Right ventricle myocardium superior (tissue), 1 donor: ENCODE measurements around the gene DIP2C. TPM values are rescaled to one million over a fixed set of nuclear protein-coding genes. Genes with fewer than 3 reads are reported as not detected.

Experiments used
- ATAC-seq: fragments of 200-7000 bp; cut with Tn5 transposase; one replicate; pipeline ENCODE4 v1.9.1; 2020; ENCODE audit warnings: mild to moderate bottlenecking; ENCODE audit not compliant: poor library complexity
- DNase-seq: peaks from one replicate; pipeline ENCODE4 v3.0.0-alpha.2; 2020
- intact Hi-C: fragments of 100-400 bp; cut with DNase I; formaldehyde crosslinking; loops from one replicate; pipeline ENCODE4 v1.11.2; 2022
- total RNA-seq: library from RNA; stranded (reverse); fragmentation: NEBNext Ultra II Directional; extraction: Animal tissue kit (Norgen Biotek cat#: 25700); gene quantifications from one replicate; pipeline ENCODE4 v1.2.1, GENCODE V29; 2021
- donor health status: DM: no; HTN: yes; CAD: no; lungs with severe emphysema.

The DIP2C gene
- total RNA-seq, 1 donor from 2014 or later: 29.1 TPM

- intact Hi-C loops: loop anchor here (10.0 kb wide), 1 partner anchor 214 kb away; no protein-coding TSS in a partner anchor
- DNase-seq: no peak
- peak; percentile 82 for ATAC-seq
Observed at GRCh38 chr10:580778-581177, 108.7 kb downstream of the DIP2C start.

- intact Hi-C loops: no loop called here
- ATAC-seq: peak; percentile 41
- no peak for DNase-seq
Observed at GRCh38 chr10:576130-576465, 113.4 kb downstream of the DIP2C start.

- DNase-seq: no peak
Observed at GRCh38 chr10:575402-576129, 113.9 kb downstream of the DIP2C start.

GRCh38 chr10:572696-573095 lies 116.8 kb downstream of the DIP2C start:
- ATAC-seq (no peak), DNase-seq (no peak)
- intact Hi-C loops: no loop called here

More at GRCh38 chr10:575402-576129, 113.9 kb downstream of the DIP2C start:
- ATAC-seq: peak; percentile 53
- intact Hi-C loops: no loop called here

GRCh38 chr10:571688-572451 lies 117.6 kb downstream of the DIP2C start:
- ATAC-seq (no peak), DNase-seq (no peak)
- intact Hi-C loops: no loop called here

- DNase-seq (no peak), ATAC-seq (no peak)
- intact Hi-C loops: no loop called here
Observed at GRCh38 chr10:571166-571565, 118.3 kb downstream of the DIP2C start.

- intact Hi-C loops: no loop called here
- no peak for DNase-seq
- ATAC-seq: no peak
Observed at GRCh38 chr10:570628-571163, 118.8 kb downstream of the DIP2C start.

GRCh38 chr10:569961-570627 lies 119.4 kb downstream of the DIP2C start:
- intact Hi-C loops: no loop called here
- no peak for ATAC-seq
- DNase-seq: no peak

GRCh38 chr10:568848-569247 lies 120.6 kb downstream of the DIP2C start:
- no peak for DNase-seq
- no peak for ATAC-seq
- intact Hi-C loops: no loop called here

GRCh38 chr10:567869-568268 lies 121.6 kb downstream of the DIP2C start:
- no peak for DNase-seq
- no peak for ATAC-seq
- intact Hi-C loops: no loop called here

- intact Hi-C loops: no loop called here
- no peak for ATAC-seq
- DNase-seq: no peak
Observed at GRCh38 chr10:566241-566885, 123.1 kb downstream of the DIP2C start.

- no peak for DNase-seq
- no peak for ATAC-seq
- intact Hi-C loops: no loop called here
Observed at GRCh38 chr10:565676-566075, 123.8 kb downstream of the DIP2C start.

- DNase-seq (no peak), ATAC-seq (no peak)
- intact Hi-C loops: no loop called here
Observed at GRCh38 chr10:565146-565545, 124.3 kb downstream of the DIP2C start.

GRCh38 chr10:563827-564226 lies 125.6 kb downstream of the DIP2C start:
- intact Hi-C loops: no loop called here
- ATAC-seq (no peak), DNase-seq (no peak)

GRCh38 chr10:562142-562541 lies 127.3 kb downstream of the DIP2C start:
- no peak for ATAC-seq
- DNase-seq: no peak
- intact Hi-C loops: no loop called here

GRCh38 chr10:561721-562120 lies 127.7 kb downstream of the DIP2C start:
- DNase-seq: no peak
- intact Hi-C loops: no loop called here
- ATAC-seq: no peak

GRCh38 chr10:560314-560992 lies 129.0 kb downstream of the DIP2C start:
- intact Hi-C loops: no loop called here
- DNase-seq (no peak), ATAC-seq (no peak)

GRCh38 chr10:559767-560047 lies 129.8 kb downstream of the DIP2C start:
- intact Hi-C loops: no loop called here

More at GRCh38 chr10:559767-560047, 129.8 kb downstream of the DIP2C start:
- ATAC-seq (no peak), DNase-seq (no peak)
